MV-4-11 (cell line): ENCODE measurements around the gene H6PD.

Experiments used
- DNase-seq: peaks from one replicate; lab custom pipeline; 2025; lab: John Stamatoyannopoulos, UW

H6PD gene

DNA sequence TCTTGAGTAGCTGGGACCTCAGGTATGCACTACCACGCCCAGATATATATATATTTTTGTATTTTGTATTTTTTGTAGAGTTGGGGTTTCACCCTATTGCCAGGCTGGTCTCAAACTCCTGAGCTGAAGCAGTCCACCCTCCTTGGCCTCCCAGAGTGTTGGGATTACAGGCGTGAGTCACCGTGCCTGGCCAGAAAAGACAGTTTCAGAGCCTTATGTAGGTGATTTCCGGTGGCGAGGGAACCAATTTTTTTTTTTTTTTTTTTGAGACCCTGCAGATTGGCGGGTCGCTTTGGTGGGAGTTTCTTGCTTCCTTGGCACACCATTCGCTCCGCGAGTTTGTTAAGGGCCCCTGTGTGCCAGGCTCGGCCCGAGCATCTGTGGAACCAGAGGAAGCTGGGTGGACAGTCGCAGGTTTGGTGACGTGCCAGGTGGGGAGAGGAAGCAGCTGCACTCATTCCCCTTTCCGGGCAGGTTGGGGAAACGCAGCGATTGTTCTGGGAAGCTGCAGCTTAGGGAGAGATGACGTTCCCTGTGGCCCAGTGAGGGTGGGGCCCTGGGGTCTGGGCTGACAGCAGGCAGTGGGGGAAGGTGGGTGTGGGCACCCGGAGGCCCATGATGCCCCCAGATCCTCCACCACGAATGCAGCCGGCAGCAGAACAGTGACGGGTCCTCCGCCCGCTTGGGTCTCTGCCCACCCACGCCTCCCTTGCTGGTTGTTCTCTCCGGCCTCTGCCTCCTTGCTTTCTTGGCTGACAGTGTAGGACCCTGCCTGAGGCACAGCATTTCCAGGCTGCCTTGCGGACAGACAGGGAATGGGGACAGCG, 83.2 kb downstream of the H6PD start:
- no peak for DNase-seq

GRCh38 chr1:9319208-9319788, 84.7 kb downstream of the H6PD start:
- DNase-seq, result no peak

DNA sequence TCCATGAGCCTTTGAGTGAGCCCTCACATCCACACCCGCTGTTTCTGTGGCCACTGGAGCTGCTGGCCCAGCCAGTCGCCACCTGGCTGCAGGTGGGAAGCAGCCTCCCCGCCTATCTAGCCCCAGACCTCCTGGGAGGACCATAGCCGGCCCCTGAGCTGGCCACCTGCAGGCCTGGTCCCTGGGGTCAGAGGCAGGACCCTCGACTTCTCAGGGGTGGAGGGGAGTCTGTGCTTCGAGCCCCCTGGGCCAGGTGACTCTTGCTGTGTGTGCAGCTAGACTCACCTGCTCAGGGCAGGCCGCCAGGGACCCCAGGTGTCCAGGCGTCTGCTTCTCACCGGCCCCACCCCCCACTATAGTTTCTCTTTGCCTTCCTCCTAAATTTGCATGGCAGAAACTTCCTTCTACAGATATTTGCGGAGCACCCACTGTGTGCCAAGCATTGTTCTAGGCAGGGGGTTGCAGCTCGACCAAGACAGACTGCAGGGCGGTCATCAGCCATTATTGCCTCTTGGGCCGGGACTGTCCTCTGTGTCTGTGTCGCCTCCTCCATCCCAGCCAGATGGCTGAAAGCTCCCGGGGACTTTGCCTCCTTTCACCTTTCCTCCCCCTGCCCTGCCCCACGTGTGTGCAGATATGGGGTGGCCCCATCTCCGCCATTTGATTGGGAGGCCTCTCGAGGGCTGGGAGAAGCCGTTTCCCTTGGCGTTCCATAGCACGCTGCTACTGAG, 85.4 kb downstream of the H6PD start:
- no peak for DNase-seq
